Activated CD4-positive, alpha-beta T cell treated with anti-CD3 and anti-CD28 coated beads, Interleukin-2, amount 10 ng/mL, durations not matched to agents 7 days and 5 days (primary cell): Measurements from ENCODE around the gene SNED1. TPM values are rescaled to one million over a fixed set of nuclear protein-coding genes. Genes with fewer than 3 reads are reported as not detected.
A peak's percentile ranks its signal among the peaks of the same experiment; 100 is the strongest.

Source experiments
- CTCF ChIA-PET: fragments of 350-600 bp; sonication (Branson Sonifier 250); formaldehyde crosslinking; loops from one replicate; lab custom pipeline; 2021; ENCODE audit warnings: antibody characterized with exemption; lab: Charles Lee
- POLR2A ChIA-PET: fragments of 350-600 bp; sonication (Branson Sonifier 250); formaldehyde crosslinking; loops from one replicate; lab custom pipeline; 2021; ENCODE audit warnings: antibody characterized with exemption; lab: Charles Lee
- DNase-seq: peaks from one replicate; pipeline ENCODE4 v3.0.0-alpha.2; 2020
- H3K27ac Mint-ChIP-seq: one replicate; pipeline ENCODE4 v1.8.0; 2021; ENCODE audit warnings: mild to moderate bottlenecking, moderate library complexity, mixed read lengths
- H3K27me3 Mint-ChIP-seq: one replicate; pipeline ENCODE4 v1.8.0; 2021; ENCODE audit warnings: mixed read lengths
- H3K36me3 Mint-ChIP-seq: one replicate; pipeline ENCODE4 v1.8.0; 2021; ENCODE audit warnings: low read depth, mixed read lengths
- H3K4me1 Mint-ChIP-seq: one replicate; pipeline ENCODE4 v1.8.0; 2021; ENCODE audit warnings: mixed read lengths
- H3K4me3 Mint-ChIP-seq: one replicate; pipeline ENCODE4 v1.8.0; 2021; ENCODE audit warnings: mild to moderate bottlenecking, moderate library complexity, mixed read lengths
- H3K9me3 Mint-ChIP-seq: one replicate; pipeline ENCODE4 v1.8.0; 2021; ENCODE audit warnings: mixed read lengths
- total RNA-seq, 2 experiments: library from RNA; stranded (reverse); gene quantifications; one replicate each; pipeline ENCODE4 v1.2.3, GENCODE V29; 2021

Gene SNED1
- total RNA-seq, 2 experiments from 2014 or later = 6.1 to 8.6 TPM

GRCh38 chr2:241116606-241117560 is 118.5 kb downstream of the SNED1 start:
- DNase-seq = no peak
- no peaks in the 10 kb centered on the region for H3K27me3 Mint-ChIP-seq
- POLR2A ChIA-PET = no interaction called here
- H3K9me3 Mint-ChIP-seq = peaks cover 2% of the 10 kb centered on the region
- no peak overlapping the region for H3K4me3 Mint-ChIP-seq
- H3K4me1 Mint-ChIP-seq = peaks cover 9% of the 10 kb centered on the region
- CTCF ChIA-PET = interaction anchor here (0.5 to 0.7 kb wide), 2 partner anchors 29 to 488 kb away, joined by 3 read pairs; no protein-coding TSS in a partner anchor
- H3K36me3 Mint-ChIP-seq = peaks cover 31% of the 10 kb centered on the region
- no peak overlapping the region for H3K27ac Mint-ChIP-seq

GRCh38 chr2:241118737-241119505 is 120.5 kb downstream of the SNED1 start:
- H3K36me3 Mint-ChIP-seq = peaks cover 38% of the 10 kb centered on the region
- H3K27me3 Mint-ChIP-seq = no peaks in the 10 kb centered on the region
- CTCF ChIA-PET = interaction anchor here (0.6 to 1.0 kb wide), 2 partner anchors 11 to 389 kb away, joined by 3 read pairs; no protein-coding TSS in a partner anchor
- POLR2A ChIA-PET = no interaction called here
- H3K4me3 Mint-ChIP-seq = no peak overlapping the region
- no peak overlapping the region for H3K27ac Mint-ChIP-seq
- DNase-seq = no peak
- H3K4me1 Mint-ChIP-seq = peaks cover under 1% of the 10 kb centered on the region
- H3K9me3 Mint-ChIP-seq = peaks cover 2% of the 10 kb centered on the region

- Mint-ChIP-seq H3K9me3 (peaks cover 2% of the 10 kb centered on the region), H3K4me1 (peaks cover 3% of the 10 kb centered on the region), H3K4me3 (no peak overlapping the region), H3K27me3 (no peaks in the 10 kb centered on the region), H3K27ac (no peak overlapping the region), H3K36me3 (peaks cover 36% of the 10 kb centered on the region)
- ChIA-PET POLR2A (no interaction called here), CTCF (interaction anchor here (0.8 kb wide), 1 partner anchor 26 kb away, joined by 3 read pairs; no protein-coding TSS in a partner anchor)
- DNase-seq = no peak
Measured at GRCh38 chr2:241120440-241120839, 122.0 kb downstream of the SNED1 start.

GRCh38 chr2:241121008-241121407 is 122.6 kb downstream of the SNED1 start:
- ChIA-PET POLR2A (no interaction called here), CTCF (interaction anchor here (0.8 kb wide), 1 partner anchor 26 kb away, joined by 3 read pairs; no protein-coding TSS in a partner anchor)
- H3K27me3 Mint-ChIP-seq = no peaks in the 10 kb centered on the region
- H3K27ac Mint-ChIP-seq = no peak overlapping the region
- H3K4me1 Mint-ChIP-seq = peaks cover 3% of the 10 kb centered on the region
- no peak overlapping the region for H3K4me3 Mint-ChIP-seq
- H3K9me3 Mint-ChIP-seq = peaks cover 2% of the 10 kb centered on the region
- peaks cover 36% of the 10 kb centered on the region for H3K36me3 Mint-ChIP-seq
- DNase-seq = no peak

- no peaks in the 10 kb centered on the region for H3K27me3 Mint-ChIP-seq
- H3K27ac Mint-ChIP-seq = peak overlapping the region; percentile 31
- ChIA-PET POLR2A (no interaction called here), CTCF (interaction anchor here (1.0 kb wide), 1 partner anchor 10 kb away, joined by 4 read pairs; no protein-coding TSS in a partner anchor)
- peaks cover 2% of the 10 kb centered on the region for H3K9me3 Mint-ChIP-seq
- H3K4me3 Mint-ChIP-seq = no peak overlapping the region
- H3K36me3 Mint-ChIP-seq = peaks cover 34% of the 10 kb centered on the region
- DNase-seq = no peak
- H3K4me1 Mint-ChIP-seq = peaks cover 7% of the 10 kb centered on the region
Measured at GRCh38 chr2:241122376-241123002, 124.1 kb downstream of the SNED1 start.

GRCh38 chr2:241123816-241124536 is 125.6 kb downstream of the SNED1 start:
- H3K27ac Mint-ChIP-seq = peak overlapping the region; percentile 46
- POLR2A ChIA-PET = no interaction called here
- no peak overlapping the region for H3K4me3 Mint-ChIP-seq
- peak; percentile 22 for DNase-seq
- H3K9me3 Mint-ChIP-seq = peaks cover 2% of the 10 kb centered on the region
- H3K4me1 Mint-ChIP-seq = peaks cover 18% of the 10 kb centered on the region
- CTCF ChIA-PET = interaction anchor here (0.6 to 1.2 kb wide), 3 partner anchors 14 to 563 kb away, joined by 3 to 5 read pairs (median 4); partner anchors contain the start of gene PASK
- H3K36me3 Mint-ChIP-seq = peaks cover 34% of the 10 kb centered on the region
- H3K27me3 Mint-ChIP-seq = no peaks in the 10 kb centered on the region

GRCh38 chr2:241125626-241126025 is 127.2 kb downstream of the SNED1 start:
- ChIA-PET POLR2A (no interaction called here), CTCF (interaction anchor here (0.6 to 1.2 kb wide), 2 partner anchors 10 to 20 kb away, joined by 3 to 4 read pairs; no protein-coding TSS in a partner anchor)
- Mint-ChIP-seq H3K4me3 (no peak overlapping the region), H3K36me3 (peaks cover 36% of the 10 kb centered on the region), H3K9me3 (peaks cover 2% of the 10 kb centered on the region), H3K27me3 (no peaks in the 10 kb centered on the region), H3K27ac (no peak overlapping the region), H3K4me1 (peaks cover 20% of the 10 kb centered on the region)
- no peak for DNase-seq

- DNase-seq = no peak
- Mint-ChIP-seq H3K4me3 (no peak overlapping the region), H3K9me3 (no peaks in the 10 kb centered on the region), H3K36me3 (peaks cover 33% of the 10 kb centered on the region), H3K27me3 (no peaks in the 10 kb centered on the region), H3K4me1 (peaks cover 20% of the 10 kb centered on the region), H3K27ac (no peak overlapping the region)
- ChIA-PET CTCF (interaction anchor here (1.2 to 1.4 kb wide), 3 partner anchors 10 to 17 kb away, joined by 4 read pairs; no protein-coding TSS in a partner anchor), POLR2A (no interaction called here)
Measured at GRCh38 chr2:241126201-241126611, 127.8 kb downstream of the SNED1 start.

- peaks cover 27% of the 10 kb centered on the region for H3K36me3 Mint-ChIP-seq
- H3K4me1 Mint-ChIP-seq = peaks cover 20% of the 10 kb centered on the region
- no peak overlapping the region for H3K4me3 Mint-ChIP-seq
- H3K27ac Mint-ChIP-seq = no peak overlapping the region
- no peaks in the 10 kb centered on the region for H3K27me3 Mint-ChIP-seq
- DNase-seq = no peak
- no peaks in the 10 kb centered on the region for H3K9me3 Mint-ChIP-seq
- ChIA-PET POLR2A (no interaction called here), CTCF (interaction anchor here (0.6 to 1.4 kb wide), 4 partner anchors 12 to 522 kb away, joined by 3 to 4 read pairs (median 4); no protein-coding TSS in a partner anchor)
Measured at GRCh38 chr2:241126771-241127202, 128.4 kb downstream of the SNED1 start.

GRCh38 chr2:241128266-241128665 is 129.8 kb downstream of the SNED1 start:
- ChIA-PET CTCF (no interaction called here), POLR2A (no interaction called here)
- Mint-ChIP-seq H3K27ac (peak overlapping the region; percentile 80), H3K36me3 (peaks cover 25% of the 10 kb centered on the region), H3K4me3 (no peak overlapping the region), H3K27me3 (no peaks in the 10 kb centered on the region), H3K4me1 (peaks cover 20% of the 10 kb centered on the region), H3K9me3 (no peaks in the 10 kb centered on the region)
- no peak for DNase-seq

- Mint-ChIP-seq H3K27me3 (no peaks in the 10 kb centered on the region), H3K36me3 (peaks cover 20% of the 10 kb centered on the region), H3K27ac (peak overlapping the region; percentile 58), H3K4me3 (no peak overlapping the region), H3K4me1 (peaks cover 17% of the 10 kb centered on the region), H3K9me3 (no peaks in the 10 kb centered on the region)
- DNase-seq = no peak
- POLR2A ChIA-PET = no interaction called here
- CTCF ChIA-PET = interaction anchor here (1.4 kb wide), 1 partner anchor 20 kb away, joined by 4 read pairs; the partner anchor contains the start of gene PASK
Measured at GRCh38 chr2:241129086-241129871, 130.9 kb downstream of the SNED1 start.
